Measurements from ENCODE around the gene UBE2O.

DNA sequence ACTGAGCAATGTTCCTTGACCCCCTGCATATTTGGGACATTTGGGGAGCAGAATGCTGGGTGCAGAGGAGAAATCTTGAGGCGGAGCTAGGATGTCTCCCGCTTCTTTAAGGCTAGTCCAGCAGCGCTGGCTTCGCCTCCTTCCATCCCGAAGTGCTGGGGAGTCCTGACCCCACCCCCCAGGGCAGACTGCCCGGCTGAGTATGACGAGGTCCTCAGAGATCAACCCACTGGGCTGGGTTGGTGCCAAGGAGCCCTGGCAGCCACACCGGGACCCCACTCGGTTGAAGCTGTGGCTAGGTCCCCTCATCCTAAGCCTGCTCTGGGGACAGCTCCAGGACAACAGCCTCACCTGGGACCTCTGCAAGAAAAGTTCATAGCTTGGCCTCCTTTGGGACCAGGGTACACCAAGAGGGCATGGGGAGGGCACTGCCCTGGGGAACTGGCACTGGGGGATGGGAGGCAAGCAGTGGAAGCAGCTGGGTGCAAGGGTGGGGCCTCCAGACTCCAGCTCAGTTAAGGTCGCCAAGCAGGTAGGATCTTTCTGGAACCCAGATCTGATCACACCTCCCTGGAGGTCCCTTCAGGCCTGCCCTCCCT lies 37.3 kb upstream of the UBE2O start:
- TF ChIP-seq, protein P1, sequence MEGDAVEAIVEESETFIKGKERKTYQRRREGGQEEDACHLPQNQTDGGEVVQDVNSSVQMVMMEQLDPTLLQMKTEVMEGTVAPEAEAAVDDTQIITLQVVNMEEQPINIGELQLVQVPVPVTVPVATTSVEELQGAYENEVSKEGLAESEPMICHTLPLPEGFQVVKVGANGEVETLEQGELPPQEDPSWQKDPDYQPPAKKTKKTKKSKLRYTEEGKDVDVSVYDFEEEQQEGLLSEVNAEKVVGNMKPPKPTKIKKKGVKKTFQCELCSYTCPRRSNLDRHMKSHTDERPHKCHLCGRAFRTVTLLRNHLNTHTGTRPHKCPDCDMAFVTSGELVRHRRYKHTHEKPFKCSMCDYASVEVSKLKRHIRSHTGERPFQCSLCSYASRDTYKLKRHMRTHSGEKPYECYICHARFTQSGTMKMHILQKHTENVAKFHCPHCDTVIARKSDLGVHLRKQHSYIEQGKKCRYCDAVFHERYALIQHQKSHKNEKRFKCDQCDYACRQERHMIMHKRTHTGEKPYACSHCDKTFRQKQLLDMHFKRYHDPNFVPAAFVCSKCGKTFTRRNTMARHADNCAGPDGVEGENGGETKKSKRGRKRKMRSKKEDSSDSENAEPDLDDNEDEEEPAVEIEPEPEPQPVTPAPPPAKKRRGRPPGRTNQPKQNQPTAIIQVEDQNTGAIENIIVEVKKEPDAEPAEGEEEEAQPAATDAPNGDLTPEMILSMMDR (conservative IDR thresholded peaks at IDR 0.05; ENCODE audit: low read length), result no peak
- no peak for TF ChIP-seq EZH2phosphoT487 (IDR thresholded peaks at IDR 0.05; ENCODE audit: borderline replicate concordance, low read depth, low read length)
